HFFc6 (cell line): ENCODE measurements around the gene ST6GAL1. TPM values are rescaled to one million over a fixed set of nuclear protein-coding genes. Genes with fewer than 3 reads are reported as not detected.

Experiments
- DNase-seq: peaks from one replicate; pipeline ENCODE4 v3.0.0-alpha.2; 2018
- H3K27ac Mint-ChIP-seq: 2 replicates; pipeline ENCODE4 v1.8.0; 2020; ENCODE audit warnings: mild to moderate bottlenecking, mixed read lengths
- H3K27me3 Mint-ChIP-seq: 2 replicates; pipeline ENCODE4 v1.8.0; 2021; ENCODE audit warnings: mild to moderate bottlenecking, moderate library complexity, mixed read lengths; ENCODE audit not compliant: insufficient read depth
- H3K36me3 Mint-ChIP-seq: 2 replicates; pipeline ENCODE4 v1.8.0; 2021; ENCODE audit warnings: low read depth, mixed read lengths
- H3K4me1 Mint-ChIP-seq: 2 replicates; pipeline ENCODE4 v1.8.0; 2020; ENCODE audit warnings: low read depth, mixed read lengths
- H3K4me3 Mint-ChIP-seq: 2 replicates; pipeline ENCODE4 v1.8.0; 2020; ENCODE audit warnings: mild to moderate bottlenecking, moderate library complexity, mixed read lengths
- H3K9me3 Mint-ChIP-seq: 2 replicates; pipeline ENCODE4 v1.8.0; 2020; ENCODE audit warnings: mild to moderate bottlenecking, mixed read lengths
- total RNA-seq, 6 experiments: library from RNA; stranded (reverse); fragmentation: NEBNext Ultra II Directional; extraction: Animal tissue kit (Norgen Biotek cat#: 25700); gene quantifications; 2 replicates in 1 of 6; 3 replicates in 5 of 6; pipeline ENCODE4 v1.2.3, GENCODE V29; 2021
- TF ChIP-seq, protein P1 (sequence below): fragments of 200-600 bp; sonication (generic); IDR thresholded peaks from 2 replicates; pipeline ENCODE4 v1.5.0; 2021; ENCODE audit warnings: antibody characterized with exemption, mild to moderate bottlenecking

The ST6GAL1 gene
- total RNA-seq, 6 experiments from 2014 or later = 0.88 to 2.6 (median 1.9) TPM

DNA sequence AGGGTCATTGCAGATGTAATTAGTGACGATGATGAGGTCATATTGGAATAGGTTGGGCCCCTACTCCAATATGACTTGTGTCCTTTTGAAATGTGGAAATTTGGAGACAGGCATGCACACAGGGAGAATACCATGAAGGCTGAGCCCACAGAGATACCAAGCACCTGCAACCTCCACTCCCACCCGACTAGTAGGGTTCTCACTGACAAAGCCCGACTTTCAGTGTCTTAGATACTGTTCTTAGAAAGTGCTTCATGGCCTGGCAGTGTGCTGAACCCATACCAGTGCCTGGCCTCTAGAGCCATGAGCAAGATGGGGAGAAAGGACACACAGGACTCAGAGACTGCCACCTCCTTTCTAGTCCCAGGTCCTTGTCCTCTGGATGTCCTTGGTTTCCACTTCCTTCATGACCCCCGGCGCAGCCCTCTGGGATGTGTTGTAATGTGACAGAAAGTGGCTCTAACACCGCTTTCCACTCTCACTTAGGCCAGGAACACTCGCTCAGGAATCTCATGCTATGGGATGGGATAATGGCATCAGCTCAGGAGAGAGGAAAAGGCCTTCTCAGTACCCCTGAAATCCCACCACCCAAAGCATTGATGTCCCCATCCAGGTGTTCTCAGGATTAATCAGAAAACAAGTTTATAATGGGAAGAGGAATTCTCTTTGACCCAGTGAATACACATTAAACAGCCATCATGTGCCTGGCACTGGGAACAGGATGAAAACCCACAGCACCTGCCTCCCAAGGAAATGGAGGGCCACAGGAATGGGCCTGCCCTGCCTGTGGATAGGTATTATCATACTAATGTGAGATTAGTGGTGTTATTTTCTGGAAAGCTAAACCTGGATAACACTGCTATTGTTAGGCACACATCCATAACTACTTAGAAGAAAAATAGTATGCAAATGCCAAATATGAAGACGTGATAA lies 149.0 kb downstream of the ST6GAL1 start:
- no peaks in the 10 kb centered on the region for H3K36me3 Mint-ChIP-seq
- H3K27ac Mint-ChIP-seq = no peak overlapping the region
- DNase-seq = no peak
- TF ChIP-seq, protein P1, sequence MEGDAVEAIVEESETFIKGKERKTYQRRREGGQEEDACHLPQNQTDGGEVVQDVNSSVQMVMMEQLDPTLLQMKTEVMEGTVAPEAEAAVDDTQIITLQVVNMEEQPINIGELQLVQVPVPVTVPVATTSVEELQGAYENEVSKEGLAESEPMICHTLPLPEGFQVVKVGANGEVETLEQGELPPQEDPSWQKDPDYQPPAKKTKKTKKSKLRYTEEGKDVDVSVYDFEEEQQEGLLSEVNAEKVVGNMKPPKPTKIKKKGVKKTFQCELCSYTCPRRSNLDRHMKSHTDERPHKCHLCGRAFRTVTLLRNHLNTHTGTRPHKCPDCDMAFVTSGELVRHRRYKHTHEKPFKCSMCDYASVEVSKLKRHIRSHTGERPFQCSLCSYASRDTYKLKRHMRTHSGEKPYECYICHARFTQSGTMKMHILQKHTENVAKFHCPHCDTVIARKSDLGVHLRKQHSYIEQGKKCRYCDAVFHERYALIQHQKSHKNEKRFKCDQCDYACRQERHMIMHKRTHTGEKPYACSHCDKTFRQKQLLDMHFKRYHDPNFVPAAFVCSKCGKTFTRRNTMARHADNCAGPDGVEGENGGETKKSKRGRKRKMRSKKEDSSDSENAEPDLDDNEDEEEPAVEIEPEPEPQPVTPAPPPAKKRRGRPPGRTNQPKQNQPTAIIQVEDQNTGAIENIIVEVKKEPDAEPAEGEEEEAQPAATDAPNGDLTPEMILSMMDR = no peak
- no peaks in the 10 kb centered on the region; the same call in 1 of the 2 replicates for H3K4me1 Mint-ChIP-seq
- 0 out of 2 replicates have a peak, but pooled peaks cover 8% of the 10 kb centered on the region for H3K27me3 Mint-ChIP-seq
- H3K9me3 Mint-ChIP-seq = no peaks in the 10 kb centered on the region
- H3K4me3 Mint-ChIP-seq = no peak overlapping the region

DNA sequence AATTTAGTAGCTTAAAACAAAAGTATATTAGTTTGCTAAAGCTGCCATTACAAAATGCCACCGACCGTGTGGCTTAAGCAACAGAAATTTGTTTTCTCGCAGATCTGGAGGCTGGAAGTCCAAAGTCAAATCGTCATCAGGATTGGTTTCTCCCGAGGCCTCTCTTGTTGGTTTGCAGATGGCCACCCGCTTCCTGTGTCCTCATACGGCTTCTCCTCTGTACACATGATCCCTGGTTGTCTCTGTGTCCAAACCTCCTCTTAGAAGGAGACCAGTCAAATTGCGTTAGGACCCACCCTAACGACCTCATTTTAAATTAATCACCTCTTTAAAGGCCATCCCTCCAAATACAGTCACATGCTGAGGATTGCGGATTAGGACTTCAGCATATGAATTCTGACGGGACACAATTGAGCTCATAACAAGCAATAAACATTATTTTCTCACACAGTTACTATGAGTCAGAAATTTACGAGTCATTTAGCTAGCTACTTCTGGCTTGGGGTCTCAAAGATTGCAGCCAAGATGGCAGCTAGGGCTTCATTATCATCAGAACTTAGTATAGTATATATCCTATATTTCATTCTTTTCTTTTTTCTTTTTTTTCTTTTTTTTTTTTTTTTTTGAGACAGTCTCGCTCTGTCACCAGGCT lies 150.6 kb downstream of the ST6GAL1 start:
- Mint-ChIP-seq H3K4me3 (no peak overlapping the region), H3K4me1 (peaks cover 3% of the 10 kb centered on the region), H3K27me3 (no peaks in the 10 kb centered on the region), H3K9me3 (no peaks in the 10 kb centered on the region; the same call in 1 of the 2 replicates), H3K36me3 (no peaks in the 10 kb centered on the region), H3K27ac (no peak overlapping the region)
- TF ChIP-seq, protein P1 = no peak
- no peak for DNase-seq

DNA sequence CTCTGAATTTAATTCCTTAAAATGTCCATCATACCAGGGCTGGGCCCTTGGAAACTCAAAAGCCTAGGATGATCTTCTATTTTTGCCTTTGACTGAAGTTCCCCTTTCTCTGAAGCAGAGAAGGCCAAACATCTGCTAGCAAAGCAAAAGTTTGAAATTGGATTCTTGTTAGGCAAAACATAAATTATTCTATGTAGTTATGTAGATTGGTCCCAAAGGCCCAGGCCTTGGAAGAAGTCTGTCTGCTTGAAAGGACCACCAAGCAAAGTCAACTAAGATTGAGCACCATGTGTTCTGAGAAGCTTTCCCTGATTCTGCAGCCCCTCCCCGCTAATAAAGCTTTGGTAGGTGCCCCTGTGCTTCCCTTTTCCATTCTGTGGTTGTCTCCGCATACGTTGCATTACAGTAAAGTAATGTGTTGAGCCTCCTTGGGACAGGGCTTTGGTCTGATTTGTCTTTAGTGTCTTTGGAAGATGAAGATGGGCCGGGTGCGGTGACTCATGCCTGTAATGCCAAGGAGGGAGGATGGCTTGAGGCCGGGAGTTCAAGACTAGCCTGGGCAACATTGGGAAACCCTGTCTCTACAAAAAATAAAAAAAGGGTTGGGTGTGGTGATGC lies 152.5 kb downstream of the ST6GAL1 start:
- H3K9me3 Mint-ChIP-seq = peaks cover 9% of the 10 kb centered on the region
- peaks cover 5% of the 10 kb centered on the region for H3K4me1 Mint-ChIP-seq
- no peak overlapping the region for H3K27ac Mint-ChIP-seq
- no peaks in the 10 kb centered on the region for H3K27me3 Mint-ChIP-seq
- no peak for DNase-seq
- TF ChIP-seq, protein P1 = no peak
- peaks cover 8% of the 10 kb centered on the region for H3K36me3 Mint-ChIP-seq
- no peak overlapping the region for H3K4me3 Mint-ChIP-seq

DNA sequence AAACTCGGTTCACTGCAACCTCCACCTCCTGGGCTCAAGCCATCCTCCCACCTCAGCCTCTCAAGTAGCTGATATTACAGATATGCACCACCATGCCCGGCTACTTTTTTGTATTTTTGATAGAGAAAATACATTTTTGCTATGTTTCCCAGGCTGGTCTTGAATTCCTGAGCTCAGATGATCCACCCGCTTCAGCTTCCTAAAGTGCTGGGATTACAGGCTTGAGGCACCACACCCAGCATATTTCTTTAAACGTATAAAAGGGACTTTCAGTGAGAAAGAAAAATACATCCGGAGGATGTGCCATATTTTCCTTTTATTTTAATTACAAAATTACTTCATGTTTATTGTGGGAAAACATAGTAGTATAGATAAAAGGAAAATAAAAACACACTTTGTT lies 153.8 kb downstream of the ST6GAL1 start:
- no peak for DNase-seq

DNA sequence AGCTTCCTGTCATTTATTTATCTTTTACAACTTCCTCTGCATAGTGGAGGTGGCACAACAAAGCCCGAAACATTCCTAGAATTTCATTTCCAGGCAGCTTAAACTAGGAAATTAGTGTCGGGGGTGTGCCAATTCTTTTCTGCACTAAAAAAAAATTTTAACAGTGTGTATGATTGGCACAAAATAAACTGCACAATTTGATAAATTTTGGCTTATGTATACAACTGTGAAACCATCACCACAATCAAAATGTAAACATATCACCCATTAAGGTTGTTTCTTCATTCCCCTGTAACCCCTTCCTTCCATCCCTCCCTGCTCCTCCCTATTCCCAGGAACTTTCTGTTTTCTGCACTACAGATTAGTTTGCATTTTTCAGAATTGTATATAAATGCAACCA lies 154.3 kb downstream of the ST6GAL1 start:
- Mint-ChIP-seq H3K4me3 (no peak overlapping the region), H3K9me3 (peaks cover 13% of the 10 kb centered on the region), H3K27me3 (0 out of 2 replicates have a peak, but pooled peaks cover 1% of the 10 kb centered on the region), H3K36me3 (peaks cover 8% of the 10 kb centered on the region), H3K27ac (no peak overlapping the region), H3K4me1 (peaks cover 5% of the 10 kb centered on the region)
- TF ChIP-seq, protein P1 = no peak
- no peak for DNase-seq

More for the DNA sequence above, 153.8 kb downstream of the ST6GAL1 start:
- TF ChIP-seq, protein P1 = no peak
- Mint-ChIP-seq H3K27ac (no peak overlapping the region), H3K27me3 (0 out of 2 replicates have a peak, but pooled peaks cover under 1% of the 10 kb centered on the region), H3K36me3 (peaks cover 8% of the 10 kb centered on the region), H3K4me1 (peaks cover 5% of the 10 kb centered on the region), H3K9me3 (peaks cover 13% of the 10 kb centered on the region), H3K4me3 (no peak overlapping the region)
